Fibroblast of skin of left biceps (primary cell): ENCODE results near the gene CALD1.

ENCODE experiments used
- DNase-seq, 2 experiments: peaks; one replicate each; pipeline ENCODE4 v3.0.0-alpha.2; 2013; ENCODE audit warnings: low read depth in 2 of 2

Gene CALD1

GRCh38 chr7:134995239-134996096, 216.0 kb downstream of the CALD1 start:
- no peak for DNase-seq

GRCh38 chr7:134996097-134996550, 216.7 kb downstream of the CALD1 start:
- no peak for DNase-seq

GRCh38 chr7:134997214-134997885, 217.9 kb downstream of the CALD1 start:
- no peak for DNase-seq

- DNase-seq, result no peak
Measured at GRCh38 chr7:134999136-134999535, 219.7 kb downstream of the CALD1 start.

GRCh38 chr7:135001390-135002165, 222.1 kb downstream of the CALD1 start:
- DNase-seq, result no peak

- no peak for DNase-seq
Measured at GRCh38 chr7:135012229-135012628, 232.8 kb downstream of the CALD1 start.
